ENCODE data around the gene CHMP6.

- no peak for TF ChIP-seq CTCF (IDR thresholded peaks at IDR 0.05)
- no peak for TF ChIP-seq POLR2A (IDR thresholded peaks at IDR 0.05)
- TF ChIP-seq POLR2AphosphoS5 (IDR thresholded peaks at IDR 0.05): no peak
These were observed 9.2 kb downstream of the CHMP6 start for GRCh38 chr17:81000631-81001357.
